Activated gamma-delta T cell treated with Interleukin-2 at 50 U/mL for 16 hours (primary cell): ENCODE measurements around the gene WARS2.

Source experiments
- DNase-seq: peaks from one replicate; pipeline ENCODE4 v3.0.0-alpha.2; 2020

The WARS2 gene

DNA sequence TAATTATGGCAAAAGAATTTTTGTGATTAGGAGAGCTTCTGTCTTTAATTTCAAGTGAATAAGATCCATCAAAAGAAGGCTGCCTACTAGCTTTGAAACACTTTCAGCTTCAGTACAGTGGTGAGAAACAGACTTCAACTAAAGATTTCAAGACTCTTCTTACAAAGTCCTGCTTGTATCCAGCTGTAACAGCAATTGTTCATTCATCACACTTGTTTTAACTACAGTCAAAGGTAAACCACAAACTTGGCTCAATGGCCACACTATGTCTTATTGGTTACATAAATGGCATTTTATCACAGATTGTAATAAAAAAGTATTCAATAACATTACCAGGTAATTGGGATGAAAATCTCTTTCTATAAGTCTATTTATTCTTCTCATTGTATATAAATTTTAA, 59.2 kb downstream of the WARS2 start:
- no peak for DNase-seq

GRCh38 chr1:119080586-119080985, 59.9 kb downstream of the WARS2 start:
- DNase-seq = no peak

- no peak for DNase-seq
Observed at GRCh38 chr1:119079881-119080280, 60.6 kb downstream of the WARS2 start.

DNA sequence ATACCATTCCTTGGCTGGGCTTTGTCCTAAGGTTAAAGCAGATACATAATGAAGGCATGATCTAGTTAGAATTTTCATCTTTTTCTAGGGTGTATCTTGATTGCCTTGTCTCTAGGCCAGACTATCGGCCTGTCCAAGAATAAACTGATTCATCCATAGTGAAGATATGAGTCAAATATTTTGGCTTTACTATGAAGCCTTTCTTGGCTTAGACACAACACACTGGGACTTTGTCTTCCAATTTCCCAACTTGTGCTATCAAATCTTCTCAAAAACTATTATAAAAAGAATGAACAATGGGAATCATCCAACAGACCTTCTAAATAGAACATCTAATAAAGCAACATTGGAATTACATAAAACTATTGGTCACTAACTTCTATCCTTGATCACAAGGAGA, 64.8 kb downstream of the WARS2 start:
- DNase-seq = no peak

- DNase-seq = no peak
Observed at GRCh38 chr1:119071321-119071720, 69.1 kb downstream of the WARS2 start.

DNA sequence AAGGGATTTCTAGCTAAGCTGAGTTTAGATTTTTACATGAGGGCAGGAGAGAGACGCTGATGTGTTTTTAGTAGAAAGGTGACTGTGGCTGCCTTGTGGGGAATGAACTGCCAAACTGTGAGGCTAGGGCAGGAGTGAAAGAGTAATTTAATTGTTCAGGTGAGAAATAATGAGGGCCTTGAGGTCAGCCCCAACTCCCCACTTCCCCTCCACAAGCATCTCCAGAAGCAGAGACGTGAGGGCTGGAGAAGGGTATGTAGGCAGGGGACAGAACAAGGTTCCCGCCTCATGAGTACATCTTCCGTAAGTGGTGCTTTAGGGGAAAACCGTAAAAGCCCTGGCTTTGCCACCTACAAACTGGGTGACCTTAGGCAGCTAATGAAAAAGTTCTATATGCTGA, 70.8 kb downstream of the WARS2 start:
- no peak for DNase-seq

DNA sequence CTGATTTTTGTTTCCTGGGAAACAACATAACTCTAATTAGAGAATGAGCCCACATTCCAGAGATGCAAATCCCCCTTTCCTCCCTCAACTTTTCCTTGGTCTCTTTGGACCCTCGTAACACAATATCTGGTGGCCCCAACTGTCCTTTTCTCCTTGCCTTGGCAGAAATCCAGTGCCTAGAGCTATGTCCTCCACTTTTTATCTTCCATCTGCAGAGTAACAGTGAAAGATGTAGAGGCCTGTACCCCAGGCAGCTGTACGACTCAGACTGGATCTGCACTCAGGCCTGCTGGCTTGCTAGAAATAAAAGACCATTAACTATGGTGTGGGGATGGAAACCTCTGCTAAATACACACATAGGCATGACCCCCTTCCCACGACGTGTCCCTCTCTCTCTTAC, 72.0 kb downstream of the WARS2 start:
- DNase-seq = no peak

GRCh38 chr1:119061700-119062099, 78.8 kb downstream of the WARS2 start:
- no peak for DNase-seq

DNA sequence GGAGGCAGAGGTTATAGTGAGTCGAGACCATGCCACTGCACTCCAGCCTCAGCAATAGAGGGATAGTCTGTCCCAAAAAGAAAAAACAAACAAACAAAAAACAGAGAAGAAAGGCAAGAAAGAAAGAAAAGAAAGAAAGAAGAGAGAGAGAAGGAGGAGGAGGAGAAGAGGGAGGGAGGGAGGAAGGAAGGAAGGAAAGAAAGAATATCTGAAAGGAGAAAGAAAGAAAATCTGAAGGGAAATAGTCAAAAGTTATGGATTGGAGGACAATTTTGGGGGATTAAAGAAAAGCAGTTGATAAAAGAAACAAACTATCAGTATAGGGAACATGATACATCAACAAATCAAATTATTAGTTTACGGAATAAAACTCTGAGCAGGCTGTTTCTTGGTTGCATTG, 84.9 kb downstream of the WARS2 start:
- DNase-seq = no peak

DNA sequence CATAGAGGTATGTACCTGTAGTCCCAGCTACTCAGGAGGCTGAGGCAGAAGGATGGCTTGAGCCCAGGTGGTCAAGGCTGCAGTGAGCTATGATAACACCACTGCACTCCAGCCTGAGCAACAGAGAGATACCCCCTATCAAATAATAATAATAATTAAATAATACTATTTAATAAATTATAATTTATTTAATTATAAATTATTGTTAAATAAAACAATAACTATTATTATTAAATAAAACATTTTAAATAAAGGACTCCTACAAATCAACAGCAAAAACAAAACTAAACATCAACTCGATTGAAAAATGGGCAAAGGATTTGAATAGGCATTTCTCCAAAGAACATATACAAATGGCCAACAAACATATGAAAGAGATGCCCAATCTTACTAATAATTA, 86.5 kb downstream of the WARS2 start:
- no peak for DNase-seq

DNA sequence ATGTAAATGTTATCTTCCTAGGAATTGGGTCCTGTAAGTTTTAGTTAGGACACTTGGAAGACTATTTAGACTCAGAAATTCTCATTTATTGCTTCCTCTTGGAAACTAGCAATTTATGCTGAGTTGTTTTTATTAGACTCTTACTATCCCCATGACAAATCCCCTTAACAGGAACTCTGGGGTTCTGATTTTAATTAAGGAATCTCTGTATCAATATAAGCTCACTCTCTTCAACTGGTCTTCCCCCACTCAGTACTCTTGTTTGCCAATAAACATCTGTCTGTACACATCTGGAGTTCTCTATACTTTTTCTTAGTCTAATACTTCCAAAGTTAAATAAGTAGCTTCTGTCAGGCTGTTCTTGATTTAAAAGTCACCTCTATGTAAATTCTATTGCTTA, 88.2 kb downstream of the WARS2 start:
- no peak for DNase-seq

GRCh38 chr1:119048624-119049404, 91.6 kb downstream of the WARS2 start:
- no peak for DNase-seq

DNA sequence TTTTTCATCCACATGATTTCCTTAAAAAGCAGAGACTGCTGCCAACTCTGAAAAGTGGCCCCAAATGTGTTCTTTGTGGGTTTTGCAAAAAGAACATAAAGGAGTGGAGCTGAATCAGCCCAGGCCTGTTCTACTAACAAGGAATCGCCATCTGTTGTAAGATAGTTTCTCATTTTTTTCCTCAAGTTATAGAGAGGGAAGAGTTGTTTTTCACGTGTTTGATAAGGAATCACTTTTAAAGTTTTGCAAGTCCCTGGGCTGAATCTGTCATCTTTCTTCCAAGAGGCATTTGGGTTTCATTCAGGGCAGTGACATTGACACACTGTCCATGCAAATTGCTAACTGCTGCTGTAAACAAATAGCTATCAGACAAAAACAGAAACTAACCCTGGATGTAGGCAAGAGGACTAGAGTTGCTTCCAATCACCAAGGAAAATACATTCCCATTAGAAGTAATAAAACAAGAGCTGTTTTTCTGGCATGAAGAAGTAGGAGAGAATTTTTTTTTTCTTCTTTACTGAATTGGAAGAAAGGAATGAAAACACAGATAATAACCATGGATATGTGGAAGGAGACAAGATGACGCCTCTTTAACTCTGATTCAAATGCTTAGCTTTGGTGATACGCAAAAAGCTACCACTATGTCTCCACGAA, 93.5 kb downstream of the WARS2 start:
- DNase-seq = no peak

GRCh38 chr1:119046429-119046784, 94.0 kb downstream of the WARS2 start:
- DNase-seq = no peak

DNA sequence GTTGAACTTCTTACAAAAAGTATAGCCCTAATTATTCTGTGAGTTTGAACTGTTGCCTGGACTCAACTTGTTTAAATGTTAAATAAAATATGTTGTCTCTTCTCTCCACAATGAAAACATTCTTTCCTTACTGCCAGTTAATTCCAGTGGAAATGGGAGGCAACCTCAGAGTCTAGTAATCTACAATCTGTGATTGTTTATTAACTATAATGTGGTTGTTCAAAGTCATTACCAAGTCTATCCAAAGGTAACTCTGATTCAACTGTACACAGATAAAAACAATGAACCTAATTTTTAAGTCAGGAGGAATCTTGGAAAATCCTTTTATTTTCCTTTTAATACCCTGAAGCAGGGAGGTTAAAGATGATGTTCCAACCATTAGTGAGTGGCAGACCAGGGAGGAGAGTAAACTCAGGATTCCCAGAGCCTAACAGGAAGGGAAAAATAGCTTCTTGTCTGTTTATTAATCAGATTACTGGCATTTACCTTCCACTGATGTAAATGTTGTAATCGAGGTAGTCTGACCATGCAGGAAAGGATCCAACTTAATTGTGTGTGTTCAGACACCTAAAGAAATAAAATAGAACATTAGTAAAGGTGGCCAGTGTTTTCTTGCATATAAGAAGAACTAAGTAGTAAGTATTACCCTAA, 95.2 kb downstream of the WARS2 start:
- DNase-seq = no peak

GRCh38 chr1:119040906-119041305, 99.5 kb downstream of the WARS2 start:
- no peak for DNase-seq

DNA sequence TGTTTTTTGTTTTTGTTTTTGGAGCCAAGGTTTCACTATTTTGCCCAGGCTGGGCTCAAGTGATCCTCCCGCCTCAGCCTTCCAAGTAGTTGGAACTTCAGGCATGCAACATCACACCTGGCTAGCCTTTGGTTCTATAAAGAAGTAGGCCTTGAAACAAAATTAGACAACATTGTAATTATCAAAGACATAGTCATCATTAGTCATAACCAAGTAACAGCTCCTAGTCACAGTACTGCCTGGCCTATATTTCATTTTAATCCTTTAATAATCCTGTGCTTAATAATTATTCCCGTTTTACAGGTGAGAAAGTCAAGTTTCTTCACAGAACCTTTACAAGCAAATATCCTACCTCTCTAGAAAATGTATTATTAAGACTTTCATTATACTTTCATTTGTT, 100.0 kb downstream of the WARS2 start:
- no peak for DNase-seq

- no peak for DNase-seq
Observed at GRCh38 chr1:119038363-119038762, 102.1 kb downstream of the WARS2 start.

- DNase-seq = no peak
Observed at GRCh38 chr1:119034359-119034758, 106.1 kb downstream of the WARS2 start.

GRCh38 chr1:119032986-119033385, 107.5 kb downstream of the WARS2 start:
- no peak for DNase-seq

DNA sequence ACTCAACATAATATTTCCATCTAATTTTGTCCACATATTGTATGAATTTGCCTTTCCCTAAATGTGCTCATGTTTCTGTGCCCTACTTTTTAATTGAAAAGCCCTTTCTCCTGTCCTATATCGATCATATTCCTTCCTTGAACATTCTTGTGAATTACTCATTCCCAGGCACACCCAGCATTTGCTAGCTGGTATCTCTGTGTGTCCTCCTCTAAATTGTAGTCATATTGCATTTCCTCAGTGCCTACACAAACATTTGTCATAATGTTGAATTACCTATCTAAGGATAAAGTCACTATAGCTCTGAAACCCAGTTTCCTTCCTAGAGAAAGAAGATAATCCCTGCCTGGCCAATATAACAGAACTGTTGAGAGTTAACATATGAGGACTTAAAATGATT, 112.7 kb downstream of the WARS2 start:
- DNase-seq = no peak

GRCh38 chr1:119026956-119027355, 113.5 kb downstream of the WARS2 start:
- no peak for DNase-seq

- DNase-seq = no peak
Observed at GRCh38 chr1:119015547-119015946, 124.9 kb downstream of the WARS2 start.

GRCh38 chr1:119012383-119012782, 128.1 kb downstream of the WARS2 start:
- no peak for DNase-seq
